MM.1S (cell line): ENCODE results near the gene GEMIN4.

Source experiments
- CTCF ChIP-seq: fragments of 300-600 bp; sonication (generic); IDR thresholded peaks from 2 replicates; pipeline ENCODE4 v1.5.1; 2016; ENCODE audit warnings: antibody characterized with exemption, low read length, mixed read lengths
- EZH2phosphoT487 ChIP-seq: fragments of 300-600 bp; sonication (generic); IDR thresholded peaks from 2 replicates; pipeline ENCODE4 v1.6.1; 2018; ENCODE audit warnings: antibody characterized with exemption, low read length

GRCh38 chr17:773467-774312 is 21.6 kb upstream of the GEMIN4 start:
- TF ChIP-seq CTCF (no peak), EZH2phosphoT487 (no peak)
